IgD-negative memory B cell (primary cell): ENCODE measurements around the gene RIMS1. TPM values are rescaled to one million over a fixed set of nuclear protein-coding genes. Genes with fewer than 3 reads are reported as not detected.
A peak's percentile ranks its signal among the peaks of the same experiment; 100 is the strongest.
"Not testable (repeated sequence)": the region's sequence is repeated elsewhere in the genome, so short reads cannot be mapped to it uniquely, and the experiment has no call there.

ENCODE experiments used
- H3K27ac Mint-ChIP-seq, 3 donors: one replicate each; pipeline ENCODE4 v1.8.0; 2020 to 2022; ENCODE audit warnings: mild to moderate bottlenecking in 3 of 3, mixed read lengths in 3 of 3, moderate library complexity in 1 of 3
- H3K27me3 Mint-ChIP-seq: one replicate; pipeline ENCODE4 v1.8.0; 2021; ENCODE audit warnings: mixed read lengths
- H3K36me3 Mint-ChIP-seq: one replicate; pipeline ENCODE4 v1.8.0; 2020; ENCODE audit warnings: mild to moderate bottlenecking, mixed read lengths
- H3K4me1 Mint-ChIP-seq, 3 donors: one replicate each; pipeline ENCODE4 v1.8.0; 2020 to 2022; ENCODE audit warnings: mixed read lengths in 3 of 3, mild to moderate bottlenecking in 1 of 3
- H3K4me3 Mint-ChIP-seq, 4 donors: one replicate each; pipeline ENCODE4 v1.8.0; 2020 to 2022; ENCODE audit warnings: mild to moderate bottlenecking in 4 of 4, mixed read lengths in 4 of 4, moderate library complexity in 3 of 4
- H3K9me3 Mint-ChIP-seq, 3 donors: one replicate each; pipeline ENCODE4 v1.8.0; 2020 to 2021; ENCODE audit warnings: mixed read lengths in 3 of 3, mild to moderate bottlenecking in 1 of 3
- polyA plus RNA-seq: library from polyadenylated mRNA; unstranded; fragments of 300-500 nt; fragmentation: Illumina TruSeq; gene quantifications from one replicate; pipeline ENCODE4 v1.2.3, GENCODE V29; 2021

Gene RIMS1
- polyA plus RNA-seq, 1 donor from 2014 or later = not detected

- Mint-ChIP-seq H3K36me3 (no peaks in the 10 kb centered on the region), H3K9me3 (no peaks in the 10 kb centered on the region), H3K27me3 (no peaks in the 10 kb centered on the region), H3K4me3 (no peak overlapping the region), H3K4me1 (no peaks in the 10 kb centered on the region), H3K27ac (no peak overlapping the region)
Measured at GRCh38 chr6:71913444-71914234, 27.3 kb downstream of the RIMS1 start.

- H3K4me3 Mint-ChIP-seq = peak overlapping the region in 1 of 4 donors; percentile 20
- H3K27me3 Mint-ChIP-seq = no peaks in the 10 kb centered on the region
- H3K4me1 Mint-ChIP-seq = no peaks in the 10 kb centered on the region
- no peaks in the 10 kb centered on the region for H3K36me3 Mint-ChIP-seq
- H3K27ac Mint-ChIP-seq = no peak overlapping the region
- peaks cover 1 to 7% (median 3%) of the 10 kb centered on the region in 3 donors for H3K9me3 Mint-ChIP-seq
Measured at GRCh38 chr6:71929047-71929446, 42.7 kb downstream of the RIMS1 start.

GRCh38 chr6:71933881-71934280, 47.5 kb downstream of the RIMS1 start:
- Mint-ChIP-seq H3K4me3 (no peak overlapping the region), H3K36me3 (no peaks in the 10 kb centered on the region), H3K9me3 (peaks cover 1 to 7% (median 6%) of the 10 kb centered on the region in 3 donors), H3K4me1 (no peaks in the 10 kb centered on the region), H3K27me3 (no peaks in the 10 kb centered on the region), H3K27ac (no peak overlapping the region)

- Mint-ChIP-seq H3K27me3 (no peaks in the 10 kb centered on the region), H3K27ac (no peak overlapping the region), H3K36me3 (no peaks in the 10 kb centered on the region), H3K4me3 (no peak overlapping the region), H3K4me1 (peaks cover 0 to 5% (median 0%) of the 10 kb centered on the region in 3 donors), H3K9me3 (peaks cover 0 to 1% (median 0%) of the 10 kb centered on the region in 3 donors)
Measured at GRCh38 chr6:71965404-71965803, 79.1 kb downstream of the RIMS1 start.

GRCh38 chr6:71967436-71967835, 81.1 kb downstream of the RIMS1 start:
- no peak overlapping the region for H3K27ac Mint-ChIP-seq
- peaks cover 0 to 4% (median 2%) of the 10 kb centered on the region in 3 donors for H3K9me3 Mint-ChIP-seq
- no peak overlapping the region for H3K4me3 Mint-ChIP-seq
- peaks cover 0 to 5% (median 0%) of the 10 kb centered on the region in 3 donors for H3K4me1 Mint-ChIP-seq
- no peaks in the 10 kb centered on the region for H3K27me3 Mint-ChIP-seq
- no peaks in the 10 kb centered on the region for H3K36me3 Mint-ChIP-seq

GRCh38 chr6:71977884-71978283, 91.5 kb downstream of the RIMS1 start:
- no peaks in the 10 kb centered on the region for H3K36me3 Mint-ChIP-seq
- H3K27ac Mint-ChIP-seq = no peak overlapping the region
- no peaks in the 10 kb centered on the region for H3K27me3 Mint-ChIP-seq
- no peaks in the 10 kb centered on the region for H3K4me1 Mint-ChIP-seq
- peaks cover 3 to 7% (median 4%) of the 10 kb centered on the region in 3 donors for H3K9me3 Mint-ChIP-seq
- H3K4me3 Mint-ChIP-seq = no peak overlapping the region

GRCh38 chr6:71979911-71980310, 93.6 kb downstream of the RIMS1 start:
- Mint-ChIP-seq H3K4me1 (no peaks in the 10 kb centered on the region), H3K4me3 (no peak overlapping the region), H3K27me3 (no peaks in the 10 kb centered on the region), H3K27ac (no peak overlapping the region), H3K36me3 (no peaks in the 10 kb centered on the region), H3K9me3 (peaks cover 0 to 7% (median 6%) of the 10 kb centered on the region in 3 donors)

- no peaks in the 10 kb centered on the region for H3K4me1 Mint-ChIP-seq
- no peaks in the 10 kb centered on the region for H3K36me3 Mint-ChIP-seq
- no peaks in the 10 kb centered on the region for H3K27me3 Mint-ChIP-seq
- no peak overlapping the region for H3K4me3 Mint-ChIP-seq
- no peak overlapping the region for H3K27ac Mint-ChIP-seq
- H3K9me3 Mint-ChIP-seq = peaks cover 3 to 7% (median 7%) of the 10 kb centered on the region in 3 donors
Measured at GRCh38 chr6:71982389-71982788, 96.0 kb downstream of the RIMS1 start.

- H3K9me3 Mint-ChIP-seq = peaks cover 3 to 7% (median 4%) of the 10 kb centered on the region in 3 donors
- H3K36me3 Mint-ChIP-seq = no peaks in the 10 kb centered on the region
- H3K27me3 Mint-ChIP-seq = no peaks in the 10 kb centered on the region
- no peak overlapping the region for H3K27ac Mint-ChIP-seq
- H3K4me1 Mint-ChIP-seq = no peaks in the 10 kb centered on the region
- H3K4me3 Mint-ChIP-seq = no peak overlapping the region
Measured at GRCh38 chr6:71983131-71983530, 96.8 kb downstream of the RIMS1 start.

- H3K27me3 Mint-ChIP-seq = peaks cover 1% of the 10 kb centered on the region
- H3K4me3 Mint-ChIP-seq = no peak overlapping the region
- no peaks in the 10 kb centered on the region for H3K9me3 Mint-ChIP-seq
- H3K4me1 Mint-ChIP-seq = no peaks in the 10 kb centered on the region
- peaks cover 1% of the 10 kb centered on the region for H3K36me3 Mint-ChIP-seq
- no peak overlapping the region for H3K27ac Mint-ChIP-seq
Measured at GRCh38 chr6:71994705-71995271, 108.4 kb downstream of the RIMS1 start.

GRCh38 chr6:71997341-71997740, 111.0 kb downstream of the RIMS1 start:
- Mint-ChIP-seq H3K4me1 (peaks cover 0 to 3% (median 0%) of the 10 kb centered on the region in 3 donors), H3K27me3 (peaks cover 4% of the 10 kb centered on the region), H3K9me3 (peaks cover 0 to 2% (median under 1%) of the 10 kb centered on the region in 3 donors), H3K4me3 (no peak overlapping the region), H3K27ac (no peak overlapping the region), H3K36me3 (peaks cover 1% of the 10 kb centered on the region)

- Mint-ChIP-seq H3K4me3 (no peak overlapping the region), H3K36me3 (peaks cover 1% of the 10 kb centered on the region), H3K9me3 (peaks cover 0 to 6% (median 2%) of the 10 kb centered on the region in 3 donors), H3K4me1 (peaks cover 0 to 3% (median 0%) of the 10 kb centered on the region in 3 donors), H3K27ac (no peak overlapping the region), H3K27me3 (peaks cover 4% of the 10 kb centered on the region)
Measured at GRCh38 chr6:72002415-72002814, 116.1 kb downstream of the RIMS1 start.

GRCh38 chr6:72006591-72006990, 120.2 kb downstream of the RIMS1 start:
- not testable (repeated sequence) for H3K27me3 Mint-ChIP-seq, H3K9me3 Mint-ChIP-seq, H3K27ac Mint-ChIP-seq, H3K4me3 Mint-ChIP-seq, H3K36me3 Mint-ChIP-seq, H3K4me1 Mint-ChIP-seq

GRCh38 chr6:72022830-72023229, 136.5 kb downstream of the RIMS1 start:
- no peak overlapping the region for H3K27ac Mint-ChIP-seq
- peaks cover 0 to 5% (median 0%) of the 10 kb centered on the region in 3 donors for H3K9me3 Mint-ChIP-seq
- H3K27me3 Mint-ChIP-seq = no peaks in the 10 kb centered on the region
- no peaks in the 10 kb centered on the region for H3K4me1 Mint-ChIP-seq
- no peak overlapping the region for H3K4me3 Mint-ChIP-seq
- no peaks in the 10 kb centered on the region for H3K36me3 Mint-ChIP-seq

- no peak overlapping the region for H3K4me3 Mint-ChIP-seq
- H3K9me3 Mint-ChIP-seq = no peaks in the 10 kb centered on the region
- no peaks in the 10 kb centered on the region for H3K36me3 Mint-ChIP-seq
- H3K4me1 Mint-ChIP-seq = no peaks in the 10 kb centered on the region
- no peak overlapping the region for H3K27ac Mint-ChIP-seq
- H3K27me3 Mint-ChIP-seq = no peaks in the 10 kb centered on the region
Measured at GRCh38 chr6:72031471-72031870, 145.1 kb downstream of the RIMS1 start.

- Mint-ChIP-seq H3K27me3 (peaks cover 2% of the 10 kb centered on the region), H3K4me1 (no peaks in the 10 kb centered on the region), H3K9me3 (no peaks in the 10 kb centered on the region), H3K27ac (no peak overlapping the region), H3K36me3 (no peaks in the 10 kb centered on the region), H3K4me3 (no peak overlapping the region)
Measured at GRCh38 chr6:72032086-72032485, 145.7 kb downstream of the RIMS1 start.
